Right ventricle myocardium superior (tissue), 1 donor: ENCODE data around the gene PDGFRB. TPM values are rescaled to one million over a fixed set of nuclear protein-coding genes. Genes with fewer than 3 reads are reported as not detected.

Source experiments
- ATAC-seq: fragments of 200-7000 bp; cut with Tn5 transposase; one replicate; pipeline ENCODE4 v1.9.1; 2020; ENCODE audit warnings: mild to moderate bottlenecking; ENCODE audit not compliant: poor library complexity
- DNase-seq: peaks from one replicate; pipeline ENCODE4 v3.0.0-alpha.2; 2020
- intact Hi-C: fragments of 100-400 bp; cut with DNase I; formaldehyde crosslinking; loops from one replicate; pipeline ENCODE4 v1.11.2; 2022
- total RNA-seq: library from RNA; stranded (reverse); fragmentation: NEBNext Ultra II Directional; extraction: Animal tissue kit (Norgen Biotek cat#: 25700); gene quantifications from one replicate; pipeline ENCODE4 v1.2.1, GENCODE V29; 2021
- donor health status: DM: no; HTN: yes; CAD: no; lungs with severe emphysema.

Gene PDGFRB
- total RNA-seq, 1 donor from 2014 or later = 47.0 TPM

DNA sequence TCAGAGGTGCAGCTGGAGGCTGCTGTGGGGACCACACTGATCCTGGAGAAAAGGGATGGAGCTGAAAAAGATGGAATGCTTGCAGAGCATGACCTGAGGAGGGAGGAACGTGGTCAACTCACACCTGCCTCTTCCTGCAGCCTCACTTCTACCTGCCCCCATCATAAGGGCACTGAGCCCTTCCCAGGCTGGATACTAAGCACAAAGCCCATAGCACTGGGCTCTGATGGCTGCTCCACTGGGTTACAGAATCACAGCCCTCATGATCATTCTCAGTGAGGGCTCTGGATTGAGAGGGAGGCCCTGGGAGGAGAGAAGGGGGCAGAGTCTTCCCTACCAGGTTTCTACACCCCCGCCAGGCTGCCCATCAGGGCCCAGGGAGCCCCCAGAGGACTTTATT is 28.4 kb upstream of the PDGFRB start:
- ATAC-seq (no peak), DNase-seq (no peak)
- intact Hi-C loops = no loop called here

DNA sequence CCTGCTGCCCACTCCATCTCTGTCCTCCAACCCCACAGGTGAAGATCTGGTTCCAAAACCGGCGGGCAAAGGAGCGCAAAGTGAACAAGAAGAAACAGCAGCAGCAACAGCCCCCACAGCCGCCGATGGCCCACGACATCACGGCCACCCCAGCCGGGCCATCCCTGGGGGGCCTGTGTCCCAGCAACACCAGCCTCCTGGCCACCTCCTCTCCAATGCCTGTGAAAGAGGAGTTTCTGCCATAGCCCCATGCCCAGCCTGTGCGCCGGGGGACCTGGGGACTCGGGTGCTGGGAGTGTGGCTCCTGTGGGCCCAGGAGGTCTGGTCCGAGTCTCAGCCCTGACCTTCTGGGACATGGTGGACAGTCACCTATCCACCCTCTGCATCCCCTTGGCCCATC is 27.8 kb upstream of the PDGFRB start:
- ATAC-seq = no peak
- DNase-seq = no peak
- intact Hi-C loops = no loop called here

DNA sequence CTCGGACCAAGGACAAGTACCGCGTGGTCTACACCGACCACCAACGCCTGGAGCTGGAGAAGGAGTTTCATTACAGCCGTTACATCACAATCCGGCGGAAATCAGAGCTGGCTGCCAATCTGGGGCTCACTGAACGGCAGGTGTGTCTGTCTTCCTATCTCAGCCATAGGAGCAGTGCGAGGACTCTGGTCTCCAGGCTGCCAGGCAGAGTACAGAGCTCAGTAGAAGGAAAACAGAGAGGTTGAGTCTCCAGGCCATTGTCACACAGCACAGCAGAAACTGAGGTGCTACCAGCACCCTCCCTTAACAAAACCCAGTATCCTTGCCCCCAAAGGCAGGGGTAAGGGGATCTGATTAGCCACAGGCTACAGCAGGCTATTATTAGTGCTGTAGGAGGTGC is 27.1 kb upstream of the PDGFRB start:
- DNase-seq (no peak), ATAC-seq (no peak)
- intact Hi-C loops = no loop called here

DNA sequence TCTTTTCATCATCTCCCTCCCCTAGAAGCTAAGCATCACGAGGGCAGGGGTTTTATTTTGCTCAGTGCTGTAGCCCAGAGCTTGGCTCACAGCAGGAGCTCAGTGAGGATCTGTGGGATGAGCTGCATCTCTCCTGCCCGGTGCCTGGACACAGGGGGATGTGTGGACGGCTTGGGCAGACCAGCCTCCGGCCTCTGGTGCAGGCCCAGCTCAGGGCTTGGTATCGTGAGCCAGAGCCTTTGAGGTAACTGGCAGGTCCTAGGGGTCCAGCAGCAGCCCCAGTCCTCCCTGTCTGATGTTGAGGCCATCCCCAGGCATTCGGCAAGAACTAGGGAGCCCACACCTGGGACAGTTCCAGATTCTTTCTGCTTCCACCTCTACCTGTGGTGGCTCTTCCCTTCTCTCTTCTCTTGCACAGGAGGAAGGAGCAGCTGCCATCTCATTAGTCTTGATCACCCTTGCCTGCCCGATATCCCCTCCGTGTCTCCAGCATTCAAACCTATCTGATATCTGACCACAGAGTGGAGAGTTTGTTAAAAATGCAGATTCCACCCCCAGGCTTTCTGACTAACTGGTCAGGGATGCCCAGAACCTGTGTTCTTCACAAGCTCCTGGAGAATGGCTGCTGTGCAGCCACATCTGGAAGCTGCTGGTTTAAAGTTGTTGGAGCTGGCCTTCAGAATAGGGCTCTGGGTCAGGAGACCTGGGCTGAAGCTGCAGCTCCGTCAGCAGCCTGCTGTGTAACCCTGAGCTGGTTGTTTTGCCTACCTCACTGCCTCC is 26.3 kb upstream of the PDGFRB start:
- no peak for DNase-seq
- intact Hi-C loops = no loop called here
- no peak for ATAC-seq

DNA sequence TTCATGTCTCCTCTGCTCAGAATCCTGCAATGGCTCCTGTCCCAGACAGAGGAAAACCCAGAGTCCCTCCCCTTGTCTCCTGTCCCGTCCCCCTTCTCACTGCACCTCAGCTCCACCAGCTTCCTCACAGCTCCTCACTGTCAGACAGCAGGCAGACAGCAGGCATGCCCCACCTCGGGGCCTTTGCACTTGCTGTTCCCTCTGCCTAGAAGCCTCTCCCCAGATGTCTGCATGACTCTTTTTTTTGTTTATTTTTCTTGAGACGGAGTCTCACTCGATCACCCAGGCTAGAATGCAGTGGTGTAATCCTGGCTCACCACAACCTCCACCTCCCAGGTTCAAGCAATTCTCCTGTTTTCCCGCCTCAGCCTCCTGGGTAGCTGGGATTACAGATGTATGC is 25.4 kb upstream of the PDGFRB start:
- intact Hi-C loops = no loop called here
- no peak for ATAC-seq
- DNase-seq = no peak

DNA sequence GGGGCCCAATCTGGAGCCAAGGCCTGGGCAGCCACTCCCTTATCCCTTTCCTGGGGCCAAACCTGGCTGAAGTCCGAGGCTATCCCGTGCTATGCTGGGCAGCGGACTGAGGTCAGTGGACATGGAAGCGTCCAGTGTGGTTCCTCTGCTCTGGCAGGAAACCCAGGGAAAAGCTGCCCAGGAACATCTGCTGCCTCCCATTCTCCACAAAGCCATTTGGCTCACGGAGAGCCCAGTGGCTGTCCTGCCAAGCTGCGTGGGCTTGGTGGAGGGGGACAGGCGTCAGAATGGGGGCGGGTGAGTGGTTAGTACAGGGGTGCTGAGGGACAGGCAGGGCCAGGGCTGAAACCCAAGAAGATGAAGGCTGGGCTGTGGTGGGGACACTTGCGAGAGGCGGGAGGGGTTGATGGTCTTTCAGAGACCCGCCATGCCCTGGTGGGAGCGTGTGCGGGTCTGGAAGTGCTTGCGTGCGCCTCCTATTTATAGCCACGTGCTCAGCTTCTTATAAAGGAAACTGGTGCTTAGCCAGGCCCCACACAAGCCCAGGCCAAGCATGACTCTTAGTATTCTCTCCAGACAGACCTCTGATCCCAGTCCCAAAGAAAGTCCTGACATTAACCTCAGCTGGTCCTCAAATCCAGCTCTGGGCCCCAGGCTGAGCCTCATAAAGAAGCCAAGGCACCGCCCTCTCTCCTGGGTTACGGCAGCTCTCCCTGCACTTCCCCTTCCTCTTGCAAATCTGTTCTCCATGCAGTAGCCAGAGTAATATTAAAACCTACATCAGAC is 24.8 kb upstream of the PDGFRB start:
- ATAC-seq = peak; percentile 85
- intact Hi-C loops = no loop called here
- DNase-seq = peak; percentile 88

DNA sequence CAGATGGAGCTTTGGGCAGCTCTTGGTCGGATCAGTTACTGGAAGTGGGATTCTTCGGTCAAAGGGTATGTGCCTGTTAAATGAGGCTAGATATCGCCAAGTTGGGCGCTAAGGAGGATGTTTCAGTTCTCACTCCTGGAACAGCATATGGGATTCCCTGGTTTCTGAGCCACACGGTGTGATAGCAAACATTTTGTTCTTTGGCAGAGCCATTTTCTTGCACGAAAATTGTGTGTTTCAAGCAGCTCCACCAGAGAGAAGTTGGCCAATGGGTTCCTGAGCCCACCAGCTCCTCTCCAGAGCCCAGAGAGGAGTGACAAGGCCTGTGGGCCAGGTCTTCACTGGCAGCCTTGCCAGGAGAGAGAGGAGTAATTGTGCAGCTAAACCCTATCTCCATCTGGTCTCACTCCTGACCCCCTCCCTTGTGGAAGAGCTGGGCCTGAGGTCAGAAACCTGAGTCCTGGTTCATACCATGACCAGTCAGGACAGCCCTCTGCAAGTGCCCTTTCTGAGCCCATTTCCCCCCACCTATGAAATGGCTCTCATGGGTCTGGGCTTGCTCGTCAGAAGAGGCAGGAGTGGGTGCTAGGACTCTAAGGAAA is 23.5 kb upstream of the PDGFRB start:
- ATAC-seq (no peak), DNase-seq (no peak)
- intact Hi-C loops = no loop called here

DNA sequence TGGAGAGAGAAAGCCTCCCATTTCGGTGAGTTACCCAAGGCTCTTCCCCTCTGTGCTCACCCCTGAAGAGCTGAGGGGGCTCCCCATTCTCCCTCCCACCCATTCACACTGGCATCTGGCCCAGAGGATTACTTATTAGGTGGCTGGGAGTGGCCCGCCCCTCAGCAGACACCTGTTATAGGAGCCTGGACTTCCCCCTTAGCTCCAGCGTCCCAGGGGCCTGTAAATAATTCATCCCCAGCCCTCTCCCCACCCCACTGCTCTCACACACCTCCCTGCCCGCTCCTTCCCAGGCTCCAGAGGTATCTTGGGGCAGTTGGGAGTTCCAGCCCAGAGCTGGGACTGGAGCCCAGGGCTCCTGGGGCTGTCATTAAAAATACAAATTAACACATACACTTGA is 22.6 kb upstream of the PDGFRB start:
- no peak for DNase-seq
- no peak for ATAC-seq
- intact Hi-C loops = no loop called here

DNA sequence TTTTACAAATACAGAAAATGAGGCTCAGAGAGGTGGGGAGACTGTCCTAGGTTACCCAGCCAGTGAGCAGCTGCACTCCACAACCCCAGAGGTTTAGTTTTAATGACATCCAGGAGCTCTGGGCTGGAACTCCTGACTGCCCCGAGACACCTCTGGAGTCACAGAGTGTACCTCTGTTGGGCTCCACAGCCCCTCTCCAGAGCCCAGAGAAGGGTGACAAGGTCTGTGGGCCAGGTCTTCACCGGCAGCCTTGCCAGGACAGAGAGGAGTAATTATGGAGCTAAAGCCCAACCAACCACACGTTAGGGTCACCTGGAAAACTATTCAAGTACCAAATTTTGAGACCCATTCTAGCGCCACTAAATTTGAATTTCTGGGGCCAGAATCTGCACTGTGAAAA is 22.1 kb upstream of the PDGFRB start:
- ATAC-seq = no peak
- intact Hi-C loops = no loop called here
- no peak for DNase-seq

DNA sequence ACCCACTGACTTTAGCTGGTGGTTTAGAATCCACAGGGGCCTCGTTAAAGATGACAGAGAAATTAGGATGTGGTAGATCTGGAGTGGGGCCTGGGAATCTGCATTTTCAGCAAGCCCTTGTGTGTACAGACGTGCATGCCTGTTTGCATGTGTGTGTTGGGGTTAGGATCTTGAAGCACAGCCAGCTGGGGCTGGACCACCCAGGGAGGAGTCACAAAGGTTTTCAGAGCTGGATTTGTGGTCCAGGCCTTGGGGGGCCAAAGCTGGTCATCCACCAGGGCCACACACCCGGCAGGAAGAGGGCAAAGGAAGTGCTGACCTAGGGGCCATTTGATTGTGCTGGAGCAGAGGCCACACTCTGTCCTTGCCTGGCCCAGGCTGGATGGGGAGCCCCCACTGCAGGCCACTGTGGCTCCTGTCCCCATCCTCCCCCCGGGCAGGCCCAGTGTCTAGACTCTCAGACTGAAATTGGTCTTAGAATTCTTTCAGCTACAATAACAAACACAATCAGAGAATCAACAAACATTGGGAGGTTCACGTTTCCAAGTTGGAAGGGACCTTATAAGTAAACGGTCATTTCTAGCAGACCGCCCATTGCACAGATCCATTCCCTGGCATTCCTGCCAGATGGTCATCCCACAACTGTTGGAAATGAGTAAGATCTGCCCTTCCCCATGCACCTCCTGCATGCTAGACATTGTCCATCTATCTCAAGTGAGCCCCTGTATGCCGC is 21.3 kb upstream of the PDGFRB start:
- no peak for ATAC-seq
- DNase-seq = no peak
- intact Hi-C loops = no loop called here

DNA sequence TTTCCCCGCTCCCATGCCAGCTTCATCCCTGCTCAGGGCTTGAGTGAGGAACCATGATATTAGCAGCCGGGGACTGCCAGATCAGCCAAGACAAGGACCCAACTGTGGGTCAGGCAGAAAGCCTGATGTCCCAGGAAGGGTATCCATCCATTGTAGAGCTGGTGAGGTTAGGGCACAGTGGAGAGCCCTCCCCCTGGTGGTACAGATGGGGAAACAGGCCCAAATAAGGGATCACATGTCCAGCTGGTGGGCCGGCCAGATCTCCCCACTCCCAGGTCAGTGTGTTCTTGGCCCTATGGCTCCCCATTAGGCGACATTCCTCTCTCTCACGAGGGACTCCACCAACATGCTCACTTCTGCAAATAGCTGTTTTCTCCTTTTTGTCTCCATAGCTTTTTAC is 19.9 kb upstream of the PDGFRB start:
- intact Hi-C loops = no loop called here
- ATAC-seq (no peak), DNase-seq (no peak)

DNA sequence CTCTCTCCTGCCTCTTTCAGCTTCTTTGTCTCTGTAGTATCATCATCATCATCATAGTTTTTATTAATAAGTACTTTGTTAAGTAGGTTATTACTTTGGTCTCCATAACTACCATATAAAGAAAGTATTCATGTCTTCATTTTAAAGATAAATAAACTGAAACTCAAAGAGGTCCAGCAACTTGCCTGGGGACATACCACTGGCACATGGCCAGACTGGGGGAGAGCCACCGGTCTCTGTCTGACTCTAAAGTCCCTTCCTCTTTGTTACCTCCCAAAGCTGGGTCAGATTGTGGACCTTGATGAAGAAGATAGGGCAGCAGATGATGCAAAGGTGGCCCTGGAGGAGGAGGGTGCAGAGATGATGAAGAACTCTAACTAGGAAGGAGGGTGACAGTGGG is 19.4 kb upstream of the PDGFRB start:
- ATAC-seq = no peak
- no peak for DNase-seq
- intact Hi-C loops = no loop called here

DNA sequence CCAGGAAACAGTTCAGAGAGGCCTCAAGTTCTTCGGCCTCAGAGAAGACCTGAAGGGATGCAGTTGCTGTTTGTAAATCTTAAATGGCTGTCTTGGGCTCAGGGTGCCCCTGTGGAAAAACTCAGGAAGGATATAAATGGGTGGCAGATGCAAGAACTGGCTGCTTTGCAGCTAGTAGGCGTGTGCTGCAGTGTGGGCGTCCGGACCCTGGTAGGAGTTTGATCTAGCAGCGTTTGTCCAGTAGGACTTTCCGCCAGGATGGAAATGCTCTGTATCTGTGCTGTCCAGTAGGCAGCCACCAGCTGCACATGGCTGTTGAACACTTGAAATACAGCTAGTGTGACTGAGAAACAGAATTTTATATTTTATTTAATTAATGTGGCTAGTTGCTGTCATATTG is 18.6 kb upstream of the PDGFRB start:
- ATAC-seq = no peak
- DNase-seq = no peak
- intact Hi-C loops = no loop called here

DNA sequence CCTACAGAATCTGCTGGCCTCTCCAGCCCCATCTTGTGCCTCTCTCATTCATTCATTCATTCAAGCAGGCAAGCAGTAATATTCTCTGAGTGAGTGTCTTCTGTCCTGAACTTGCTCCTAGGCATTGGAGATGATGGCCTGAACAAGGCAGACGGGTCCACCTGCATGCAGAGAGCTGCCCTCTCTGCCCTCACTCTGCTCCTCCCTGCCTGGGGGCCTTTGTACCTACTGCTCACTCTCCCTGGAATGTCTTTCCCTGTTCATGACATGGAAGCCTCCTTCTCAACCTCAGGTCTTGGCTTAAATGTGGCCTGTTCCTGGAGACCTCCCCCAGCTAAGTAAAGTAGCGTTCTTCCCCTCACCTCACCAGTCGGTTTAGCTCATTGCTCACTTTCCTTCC is 17.5 kb upstream of the PDGFRB start:
- no peak for DNase-seq
- intact Hi-C loops = no loop called here
- no peak for ATAC-seq

DNA sequence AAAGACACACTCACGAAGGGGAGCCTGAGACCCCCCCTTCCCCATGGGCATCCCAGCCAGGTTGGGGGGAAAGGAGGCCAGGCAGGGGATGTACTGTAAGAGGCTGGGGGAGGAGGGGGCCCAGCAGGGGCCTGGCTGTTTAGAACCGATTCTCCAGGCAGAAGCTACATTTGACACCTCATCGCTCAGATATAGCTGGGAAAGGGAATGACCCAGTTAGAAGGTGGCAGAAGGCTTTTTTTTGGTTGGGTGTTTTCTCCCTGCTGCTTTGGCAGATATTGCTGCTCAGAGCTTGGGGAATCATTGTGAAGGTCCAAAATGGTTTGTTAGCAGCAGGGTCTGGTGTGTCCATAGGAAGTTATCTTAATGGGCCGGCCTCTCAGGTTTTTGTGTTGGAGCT is 16.9 kb upstream of the PDGFRB start:
- DNase-seq (no peak), ATAC-seq (no peak)
- intact Hi-C loops = no loop called here

DNA sequence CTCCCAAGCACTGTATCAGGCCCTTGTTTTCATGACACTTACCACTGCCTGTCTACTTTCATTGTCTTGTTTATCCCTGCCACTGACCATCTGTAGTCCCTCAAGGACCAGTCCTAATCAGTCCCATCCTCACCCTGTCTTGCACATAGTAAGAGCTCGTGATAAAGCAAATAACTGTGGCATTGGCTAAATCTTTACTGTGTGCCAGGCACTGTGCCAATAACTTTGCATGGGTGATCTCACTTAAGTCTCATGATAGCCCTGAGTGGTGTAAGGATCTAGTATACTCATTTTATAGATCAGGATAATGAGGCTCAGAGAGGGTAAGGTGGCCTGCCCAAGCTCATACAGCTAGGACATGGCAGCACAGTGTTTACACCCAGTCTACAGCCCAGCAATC is 16.5 kb upstream of the PDGFRB start:
- ATAC-seq = no peak
- no peak for DNase-seq
- intact Hi-C loops = no loop called here

DNA sequence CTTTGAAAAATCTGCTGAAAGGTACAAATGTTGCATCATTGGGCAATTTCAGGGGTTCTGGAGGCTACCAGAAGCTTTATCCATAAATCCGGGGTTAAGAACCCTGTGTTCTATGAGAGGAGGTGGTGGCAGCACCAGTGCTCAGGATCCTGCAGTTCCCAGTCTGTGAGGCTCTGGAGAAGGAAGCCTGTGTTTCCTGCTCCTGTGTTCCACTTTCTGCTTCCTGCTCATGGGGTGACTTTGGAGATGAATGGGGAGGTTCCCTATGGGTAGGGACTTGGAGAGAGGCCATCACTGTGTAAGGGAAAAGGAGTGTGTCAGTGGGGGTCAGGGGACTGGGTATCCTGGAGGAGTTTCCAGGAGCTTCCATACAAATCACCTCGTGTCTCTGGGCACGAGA is 13.2 kb upstream of the PDGFRB start:
- intact Hi-C loops = loop anchor here (10.0 kb wide), 1 partner anchor 266 kb away; no protein-coding TSS in a partner anchor
- ATAC-seq (no peak), DNase-seq (no peak)

DNA sequence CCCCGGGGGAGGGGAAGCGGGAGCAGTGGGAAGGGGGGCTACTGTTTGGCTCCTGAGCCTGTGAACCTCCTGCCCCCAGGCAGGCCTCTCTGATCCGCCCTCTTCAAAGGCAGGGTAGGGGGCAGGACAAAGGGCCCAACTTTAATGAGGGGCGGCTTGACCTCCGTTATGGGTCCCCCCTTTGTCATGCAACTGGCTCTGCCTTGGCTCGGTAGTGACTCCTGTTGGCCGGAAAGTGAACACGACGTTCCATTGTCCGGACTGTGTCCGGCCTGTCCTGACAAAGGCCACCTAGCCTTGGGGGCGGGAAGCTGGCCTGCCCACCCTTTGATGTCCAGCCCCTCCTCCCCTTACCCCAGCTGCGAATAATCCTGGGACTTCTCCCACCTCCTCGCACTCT is 12.3 kb upstream of the PDGFRB start:
- DNase-seq (no peak), ATAC-seq (no peak)
- intact Hi-C loops = loop anchor here (10.0 kb wide), 1 partner anchor 267 kb away; no protein-coding TSS in a partner anchor

DNA sequence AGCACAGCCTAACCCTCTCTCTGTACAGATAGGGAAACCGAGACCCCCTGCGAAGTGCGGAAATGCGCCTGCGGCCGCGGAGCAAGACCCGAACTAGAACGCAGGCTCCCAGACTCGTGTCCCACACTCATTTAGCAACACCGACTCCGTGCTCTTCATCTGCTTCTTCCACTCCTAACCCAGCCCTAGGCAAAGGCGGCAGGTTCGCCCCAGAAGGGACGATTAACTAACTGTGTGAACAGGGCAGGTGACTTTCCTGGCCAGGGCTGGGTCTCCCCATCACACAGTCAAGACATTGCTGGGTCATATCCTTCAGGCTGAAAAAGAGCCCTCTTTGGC is 11.8 kb upstream of the PDGFRB start:
- DNase-seq (no peak), ATAC-seq (no peak)
- intact Hi-C loops = loop anchor here (10.0 kb wide), 1 partner anchor 267 kb away; no protein-coding TSS in a partner anchor
